CD4-positive, CD25-positive, alpha-beta regulatory T cell (primary cell): Measurements from ENCODE around the gene EXOG. TPM values are rescaled to one million over a fixed set of nuclear protein-coding genes. Genes with fewer than 3 reads are reported as not detected.
"Not testable (repeated sequence)": the region's sequence is repeated elsewhere in the genome, so short reads cannot be mapped to it uniquely, and the experiment has no call there.

ENCODE experiments used
- ATAC-seq, 2 donors: fragments of 150-1000 bp; cut with Tn5 transposase; one replicate each; pipeline ENCODE4 v1.10.0; 2021; ENCODE audit warnings: low read depth in 2 of 2, moderate number of reproducible peaks in 2 of 2, moderate library complexity in 1 of 2
- DNase-seq, 3 donors: peaks; one replicate each; pipeline versions ENCODE4 v3.0.0 to v3.0.0-alpha.2; 2012 to 2022; ENCODE audit warnings: mixed read lengths in 1 of 3
- H3K27ac ChIP-seq: one replicate; pipeline ENCODE4 v1.7.0; 2013; ENCODE audit warnings: mild to moderate bottlenecking, low read length; ENCODE audit not compliant: insufficient read depth, poor library complexity, severe bottlenecking
- H3K27me3 ChIP-seq: one replicate; pipeline ENCODE4 v1.7.0; 2013; ENCODE audit warnings: low read length; ENCODE audit not compliant: control insufficient read depth, insufficient read depth
- H3K36me3 ChIP-seq: one replicate; pipeline ENCODE4 v1.7.0; 2013; ENCODE audit warnings: mild to moderate bottlenecking, low read length, moderate library complexity; ENCODE audit not compliant: control insufficient read depth, insufficient read depth
- H3K4me1 ChIP-seq: 2 replicates; pipeline ENCODE4 v1.7.0; 2013; ENCODE audit warnings: mild to moderate bottlenecking, low read length; ENCODE audit not compliant: insufficient read depth, control insufficient read depth, poor library complexity, severe bottlenecking
- H3K4me3 ChIP-seq: one replicate; pipeline ENCODE4 v1.7.0; 2013; ENCODE audit warnings: low read depth, mild to moderate bottlenecking, low read length, moderate library complexity
- H3K9me3 ChIP-seq, 2 experiments: 1 replicate in 1 of 2; 2 replicates in 1 of 2; pipeline ENCODE4 v1.7.0; 2013; ENCODE audit warnings: low read length in 2 of 2, mild to moderate bottlenecking in 1 of 2, moderate library complexity in 1 of 2; ENCODE audit not compliant: control insufficient read depth in 2 of 2
- H3K27ac Mint-ChIP-seq, 3 donors: one replicate each; pipeline ENCODE4 v1.8.0; 2020 to 2022; ENCODE audit warnings: mild to moderate bottlenecking in 3 of 3, mixed read lengths in 3 of 3, moderate library complexity in 2 of 3
- H3K27me3 Mint-ChIP-seq: one replicate; pipeline ENCODE4 v1.8.0; 2022; ENCODE audit warnings: mild to moderate bottlenecking, mixed read lengths
- H3K36me3 Mint-ChIP-seq: one replicate; pipeline ENCODE4 v1.8.0; 2020; ENCODE audit warnings: mixed read lengths
- H3K4me1 Mint-ChIP-seq, 4 donors: one replicate each; pipeline ENCODE4 v1.8.0; 2020 to 2022; ENCODE audit warnings: mixed read lengths in 4 of 4, mild to moderate bottlenecking in 1 of 4
- H3K4me3 Mint-ChIP-seq, 4 donors: one replicate each; pipeline ENCODE4 v1.8.0; 2020 to 2022; ENCODE audit warnings: mild to moderate bottlenecking in 4 of 4, mixed read lengths in 4 of 4, moderate library complexity in 3 of 4
- H3K9me3 Mint-ChIP-seq, 7 donors: one replicate each; pipeline ENCODE4 v1.8.0; 2020 to 2022; ENCODE audit warnings: mixed read lengths in 7 of 7, mild to moderate bottlenecking in 3 of 7, moderate library complexity in 2 of 7
- polyA plus RNA-seq, 4 donors: library from polyadenylated mRNA; unstranded; fragments of 300-500 nt; fragmentation: Illumina TruSeq; gene quantifications; one replicate each; pipeline ENCODE4 v1.2.3, GENCODE V29; 2021
- total RNA-seq: library from RNA; stranded (reverse); gene quantifications from one replicate; pipeline ENCODE4 v1.2.3, GENCODE V29; 2022

The EXOG gene
- total and polyA plus RNA-seq, 5 donors from 2014 or later = 5.9 to 26.0 (median 9.5) TPM

GRCh38 chr3:38563886-38564270 lies 67.7 kb downstream of the EXOG start:
- Histone ChIP-seq H3K36me3 (no peaks in the 10 kb centered on the region), H3K9me3 (no peaks in the 10 kb centered on the region), H3K27me3 (no peaks in the 10 kb centered on the region), H3K27ac (no peak overlapping the region), H3K4me3 (no peak overlapping the region), H3K4me1 (no peaks in the 10 kb centered on the region)
- no peaks in the 10 kb centered on the region for H3K27me3 Mint-ChIP-seq
- DNase-seq (no peak), ATAC-seq (no peak)
- no peak overlapping the region for H3K4me3 Mint-ChIP-seq
- no peaks in the 10 kb centered on the region for H3K4me1 Mint-ChIP-seq
- H3K27ac Mint-ChIP-seq = no peak overlapping the region
- H3K36me3 Mint-ChIP-seq = no peaks in the 10 kb centered on the region
- H3K9me3 Mint-ChIP-seq = peaks cover 0 to 1% (median 0%) of the 10 kb centered on the region in 7 donors

- H3K36me3 ChIP-seq = no peaks in the 10 kb centered on the region
- DNase-seq = no peak
- H3K27me3 ChIP-seq = no peaks in the 10 kb centered on the region
- no peak overlapping the region for H3K4me3 ChIP-seq
- Mint-ChIP-seq H3K9me3 (peaks cover 0 to 1% (median 0%) of the 10 kb centered on the region in 7 donors), H3K4me3 (no peak overlapping the region), H3K27me3 (no peaks in the 10 kb centered on the region), H3K27ac (no peak overlapping the region), H3K36me3 (no peaks in the 10 kb centered on the region), H3K4me1 (no peaks in the 10 kb centered on the region)
- no peak for ATAC-seq
- no peaks in the 10 kb centered on the region for H3K4me1 ChIP-seq
- no peaks in the 10 kb centered on the region for H3K9me3 ChIP-seq
- H3K27ac ChIP-seq = no peak overlapping the region
These were observed 68.6 kb downstream of the EXOG start for GRCh38 chr3:38564631-38565338.

- Histone ChIP-seq H3K4me1 (no peaks in the 10 kb centered on the region), H3K36me3 (no peaks in the 10 kb centered on the region), H3K27ac (no peak overlapping the region), H3K4me3 (no peak overlapping the region), H3K27me3 (no peaks in the 10 kb centered on the region), H3K9me3 (no peaks in the 10 kb centered on the region)
- H3K27ac Mint-ChIP-seq = no peak overlapping the region
- no peaks in the 10 kb centered on the region for H3K4me1 Mint-ChIP-seq
- H3K36me3 Mint-ChIP-seq = no peaks in the 10 kb centered on the region
- ATAC-seq (no peak), DNase-seq (no peak)
- no peak overlapping the region for H3K4me3 Mint-ChIP-seq
- H3K27me3 Mint-ChIP-seq = no peaks in the 10 kb centered on the region
- peaks cover 0 to 1% (median 0%) of the 10 kb centered on the region in 7 donors for H3K9me3 Mint-ChIP-seq
These were observed 69.4 kb downstream of the EXOG start for GRCh38 chr3:38565339-38566214.

GRCh38 chr3:38566215-38566528 lies 70.0 kb downstream of the EXOG start:
- no peak overlapping the region for H3K4me3 ChIP-seq
- no peak overlapping the region for H3K27ac Mint-ChIP-seq
- no peaks in the 10 kb centered on the region for H3K4me1 Mint-ChIP-seq
- DNase-seq (no peak), ATAC-seq (no peak)
- no peaks in the 10 kb centered on the region for H3K27me3 Mint-ChIP-seq
- no peak overlapping the region for H3K27ac ChIP-seq
- no peaks in the 10 kb centered on the region for H3K4me1 ChIP-seq
- H3K36me3 ChIP-seq = no peaks in the 10 kb centered on the region
- H3K9me3 Mint-ChIP-seq = peaks cover 0 to 1% (median 0%) of the 10 kb centered on the region in 7 donors
- H3K4me3 Mint-ChIP-seq = no peak overlapping the region
- no peaks in the 10 kb centered on the region for H3K27me3 ChIP-seq
- no peaks in the 10 kb centered on the region for H3K9me3 ChIP-seq
- H3K36me3 Mint-ChIP-seq = no peaks in the 10 kb centered on the region

- not testable (repeated sequence) for H3K36me3 Mint-ChIP-seq
These were observed 70.7 kb downstream of the EXOG start for GRCh38 chr3:38566794-38567193.

GRCh38 chr3:38567498-38567897 lies 71.4 kb downstream of the EXOG start:
- Mint-ChIP-seq H3K27me3 (no peaks in the 10 kb centered on the region), H3K9me3 (peaks cover 0 to 1% (median 0%) of the 10 kb centered on the region in 7 donors), H3K36me3 (no peaks in the 10 kb centered on the region), H3K27ac (no peak overlapping the region), H3K4me1 (no peaks in the 10 kb centered on the region), H3K4me3 (no peak overlapping the region)
- Histone ChIP-seq H3K4me3 (no peak overlapping the region), H3K4me1 (no peaks in the 10 kb centered on the region), H3K36me3 (no peaks in the 10 kb centered on the region), H3K9me3 (no peaks in the 10 kb centered on the region), H3K27ac (no peak overlapping the region), H3K27me3 (no peaks in the 10 kb centered on the region)
- DNase-seq (no peak), ATAC-seq (no peak)

More at GRCh38 chr3:38566794-38567193, 70.7 kb downstream of the EXOG start:
- H3K9me3 ChIP-seq, H3K4me1 ChIP-seq, H3K9me3 Mint-ChIP-seq, H3K36me3 ChIP-seq, H3K27ac Mint-ChIP-seq, DNase-seq, H3K4me3 Mint-ChIP-seq, H3K4me1 Mint-ChIP-seq, H3K27me3 ChIP-seq, H3K27me3 Mint-ChIP-seq, H3K27ac ChIP-seq, H3K4me3 ChIP-seq, ATAC-seq: not testable (repeated sequence)

- Mint-ChIP-seq H3K27ac (no peak overlapping the region), H3K9me3 (peaks cover 0 to 1% (median 0%) of the 10 kb centered on the region in 7 donors), H3K4me1 (no peaks in the 10 kb centered on the region), H3K27me3 (peaks cover 4% of the 10 kb centered on the region), H3K4me3 (no peak overlapping the region), H3K36me3 (no peaks in the 10 kb centered on the region)
- no peak overlapping the region for H3K27ac ChIP-seq
- no peak overlapping the region for H3K4me3 ChIP-seq
- DNase-seq (no peak), ATAC-seq (no peak)
- H3K27me3 ChIP-seq = no peaks in the 10 kb centered on the region
- no peaks in the 10 kb centered on the region for H3K36me3 ChIP-seq
- H3K9me3 ChIP-seq = no peaks in the 10 kb centered on the region
- H3K4me1 ChIP-seq = no peaks in the 10 kb centered on the region
These were observed 77.0 kb downstream of the EXOG start for GRCh38 chr3:38573111-38573510.
